Fibroblast of lung (primary cell): Measurements from ENCODE around the gene FAM78B. TPM values are rescaled to one million over a fixed set of nuclear protein-coding genes. Genes with fewer than 3 reads are reported as not detected.

Source experiments
- DNase-seq, 2 donors: peaks; one replicate each; pipeline versions ENCODE4 v3.0.0 to v3.0.0-alpha.2; 2010; ENCODE audit warnings: low read depth in 2 of 2
- H2AFZ ChIP-seq: 2 replicates; pipeline ENCODE4 v1.5.1; 2012; ENCODE audit warnings: low read length, control low read depth, inconsistent platforms
- H3K27ac ChIP-seq: 2 replicates; pipeline ENCODE4 v1.5.1; 2011; ENCODE audit warnings: low read length, control low read depth; ENCODE audit not compliant: insufficient read depth
- H3K27me3 ChIP-seq: 2 replicates; pipeline ENCODE4 v1.5.1; 2011; ENCODE audit warnings: mild to moderate bottlenecking, low read length; ENCODE audit not compliant: control insufficient read depth, insufficient read depth
- H3K36me3 ChIP-seq: 2 replicates; pipeline ENCODE4 v1.5.1; 2011; ENCODE audit warnings: low read length; ENCODE audit not compliant: control insufficient read depth, insufficient read depth
- H3K4me1 ChIP-seq: 2 replicates; pipeline ENCODE4 v1.5.1; 2011; ENCODE audit warnings: low read length; ENCODE audit not compliant: control insufficient read depth, insufficient read depth; ENCODE audit errors: extremely low read depth
- H3K4me2 ChIP-seq: 2 replicates; pipeline ENCODE4 v1.5.1; 2011; ENCODE audit warnings: low read length, control low read depth; ENCODE audit not compliant: insufficient read depth; ENCODE audit errors: extremely low read depth
- H3K4me3 ChIP-seq, 4 experiments: fragments of 200-600 bp in 1 of 4; sonication (generic) in 1 of 4; replicated peaks in 1 of 4; 2 replicates each; pipeline ENCODE4 v1.5.1; 2011 to 2016; ENCODE audit warnings: low read length in 4 of 4, low read depth in 3 of 4, mild to moderate bottlenecking in 3 of 4, control low read depth in 2 of 4, inconsistent platforms in 1 of 4, mixed read lengths in 1 of 4; ENCODE audit not compliant: insufficient read depth in 1 of 4; ENCODE audit errors: control extremely low read depth in 1 of 4
- H3K79me2 ChIP-seq: 2 replicates; pipeline ENCODE4 v1.5.1; 2012; ENCODE audit warnings: mild to moderate bottlenecking, low read length, inconsistent platforms; ENCODE audit not compliant: control insufficient read depth, insufficient read depth
- H3K9ac ChIP-seq: 2 replicates; pipeline ENCODE4 v1.5.1; 2011; ENCODE audit warnings: mild to moderate bottlenecking, low read length, control low read depth; ENCODE audit not compliant: insufficient read depth
- H3K9me3 ChIP-seq: 2 replicates; pipeline ENCODE4 v1.5.1; 2012; ENCODE audit warnings: low read depth, low read length; ENCODE audit not compliant: control insufficient read depth, insufficient read depth
- H4K20me1 ChIP-seq: 2 replicates; pipeline ENCODE4 v1.5.1; 2011; ENCODE audit warnings: low read length; ENCODE audit not compliant: control insufficient read depth, insufficient read depth; ENCODE audit errors: extremely low read depth
- CTCF ChIP-seq, 2 donors: IDR thresholded peaks in 1 of 2; conservative IDR thresholded peaks in 1 of 2; 1 replicate in 1 of 2; 2 replicates in 1 of 2; pipeline ENCODE4 v1.5.1; 2011 to 2012; ENCODE audit warnings: low read length in 2 of 2, control low read depth in 1 of 2, inconsistent platforms in 1 of 2, low read depth in 1 of 2, mild to moderate bottlenecking in 1 of 2
- EZH2 ChIP-seq: IDR thresholded peaks from 2 replicates; pipeline ENCODE4 v1.5.1; 2012; ENCODE audit warnings: low read length, control low read depth, mild to moderate bottlenecking; ENCODE audit errors: missing control alignments
- polyA plus RNA-seq, 2 donors: library from polyadenylated mRNA; depleted of rRNA in 1 of 2; stranded (reverse) in 1 of 2; unstranded in 1 of 2; fragments of >200 nt; gene quantifications; 2 replicates each; pipeline ENCODE4 v1.2.1, GENCODE V29; 2011 to 2012; ENCODE audit warnings: missing spikeins in 1 of 2
- total RNA-seq: library from RNA; depleted of rRNA; stranded (reverse); fragments of >200 nt; gene quantifications from 2 replicates; pipeline ENCODE4 v1.2.1, GENCODE V29; 2014

The FAM78B gene
- total and polyA plus RNA-seq, 2 donors (not counting 1 experiment from before 2014, with no cell fraction given), result 0.15 to 0.33 TPM

GRCh38 chr1:166066107-166066506, 100.7 kb downstream of the FAM78B start:
- Histone ChIP-seq H3K79me2 (no peaks in the 10 kb centered on the region), H2AFZ (no peak overlapping the region), H3K4me1 (no peaks in the 10 kb centered on the region), H4K20me1 (no peaks in the 10 kb centered on the region), H3K4me3 (no peak overlapping the region), H3K27ac (no peak overlapping the region), H3K36me3 (no peaks in the 10 kb centered on the region), H3K4me2 (no peak overlapping the region), H3K9me3 (no peaks in the 10 kb centered on the region), H3K27me3 (no peaks in the 10 kb centered on the region), H3K9ac (no peak overlapping the region)
- DNase-seq, result no peak
- TF ChIP-seq CTCF (conservative IDR thresholded peaks at IDR 0.05 in 1 of 2, IDR thresholded peaks at IDR 0.05 in 1 of 2; ENCODE audit: low read depth in 1 of 2, low read length in 2 of 2) (no peak), EZH2 (no peak)

GRCh38 chr1:166064951-166065350, 101.8 kb downstream of the FAM78B start:
- H3K4me1 ChIP-seq, result no peaks in the 10 kb centered on the region
- DNase-seq, result no peak
- H3K9me3 ChIP-seq, result no peaks in the 10 kb centered on the region
- no peak overlapping the region for H2AFZ ChIP-seq
- no peak overlapping the region for H3K27ac ChIP-seq
- no peak overlapping the region for H3K4me2 ChIP-seq
- no peak overlapping the region for H3K4me3 ChIP-seq
- no peaks in the 10 kb centered on the region for H3K79me2 ChIP-seq
- H3K27me3 ChIP-seq, result no peaks in the 10 kb centered on the region
- TF ChIP-seq CTCF (conservative IDR thresholded peaks at IDR 0.05 in 1 of 2, IDR thresholded peaks at IDR 0.05 in 1 of 2; ENCODE audit: low read depth in 1 of 2, low read length in 2 of 2), result no peak
- no peak for TF ChIP-seq EZH2
- H4K20me1 ChIP-seq, result no peaks in the 10 kb centered on the region
- no peak overlapping the region for H3K9ac ChIP-seq
- no peaks in the 10 kb centered on the region for H3K36me3 ChIP-seq

GRCh38 chr1:166064313-166064926, 102.4 kb downstream of the FAM78B start:
- Histone ChIP-seq H3K27ac (no peak overlapping the region), H3K4me3 (no peak overlapping the region), H3K27me3 (no peaks in the 10 kb centered on the region), H3K4me1 (no peaks in the 10 kb centered on the region), H3K9ac (no peak overlapping the region), H2AFZ (no peak overlapping the region), H4K20me1 (no peaks in the 10 kb centered on the region), H3K79me2 (no peaks in the 10 kb centered on the region), H3K4me2 (no peak overlapping the region), H3K36me3 (no peaks in the 10 kb centered on the region), H3K9me3 (no peaks in the 10 kb centered on the region)
- DNase-seq, result no peak
- TF ChIP-seq CTCF (conservative IDR thresholded peaks at IDR 0.05 in 1 of 2, IDR thresholded peaks at IDR 0.05 in 1 of 2; ENCODE audit: low read depth in 1 of 2, low read length in 2 of 2) (no peak), EZH2 (no peak)
